Measurements from ENCODE around the gene PIK3C3.
"Not testable (repeated sequence)": the region's sequence is repeated elsewhere in the genome, so short reads cannot be mapped to it uniquely, and the experiment has no call there.

PIK3C3 gene

DNA sequence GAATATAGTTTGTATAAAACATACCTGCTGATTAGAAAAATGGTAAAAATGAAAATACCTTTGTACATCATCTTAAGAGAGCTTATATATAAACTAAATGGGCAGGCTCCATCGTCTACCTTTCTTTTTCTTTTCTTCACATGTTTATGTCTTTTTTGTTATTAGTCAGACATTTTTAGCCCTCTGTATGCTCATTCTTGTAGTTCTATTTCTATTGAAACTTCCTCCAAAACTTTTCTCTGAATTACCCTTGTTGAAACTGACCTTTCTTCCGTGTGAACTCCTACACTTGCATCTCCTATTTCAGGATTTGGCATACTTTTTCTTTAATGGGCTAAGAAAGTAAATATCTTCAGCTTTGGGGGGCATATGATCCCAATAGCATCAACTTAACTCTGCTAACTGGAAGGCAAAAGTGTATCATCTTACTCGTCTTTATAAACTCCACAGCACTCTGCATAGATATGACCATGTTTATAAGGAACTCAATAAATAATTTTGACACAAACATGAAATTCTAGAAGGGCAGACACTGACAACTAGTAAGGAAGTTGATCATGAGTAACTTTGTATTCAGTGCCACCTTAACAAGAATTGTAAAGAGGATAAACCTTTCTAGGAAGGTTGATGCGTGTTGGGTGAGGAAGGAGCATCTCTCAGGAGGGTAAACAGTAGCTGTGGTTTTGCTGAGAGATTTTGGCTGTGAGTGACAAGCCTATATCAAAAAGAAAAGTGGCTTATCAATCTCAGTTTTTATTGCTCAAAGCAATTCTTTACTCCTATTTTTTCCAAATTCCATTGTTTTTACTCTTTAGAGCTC lies 127.6 kb downstream of the PIK3C3 start:
- DNase-seq, result no peak

- no peak for DNase-seq
Observed at GRCh38 chr18:42086288-42086687, 131.3 kb downstream of the PIK3C3 start.

GRCh38 chr18:42087235-42087634 lies 132.2 kb downstream of the PIK3C3 start:
- DNase-seq, result no peak

DNA sequence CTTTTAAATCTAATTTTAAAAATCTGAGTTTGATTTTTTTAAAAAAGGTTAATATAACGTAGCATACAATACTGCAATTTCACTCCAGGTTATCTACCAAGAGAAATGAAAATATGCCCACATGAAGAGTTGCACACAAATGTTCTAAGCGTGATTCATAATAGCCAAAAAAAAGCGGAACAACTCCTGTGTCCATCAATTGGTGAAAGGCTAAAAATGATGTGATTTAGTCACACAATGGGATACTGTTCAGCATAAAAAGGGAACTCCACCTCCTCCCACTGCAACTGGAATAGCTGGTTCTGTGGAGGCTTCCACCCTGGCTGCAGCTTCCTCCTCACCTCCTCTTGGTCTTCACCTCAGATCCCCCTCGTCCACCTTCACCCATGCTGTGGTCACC lies 132.8 kb downstream of the PIK3C3 start:
- DNase-seq, result no peak

GRCh38 chr18:42092848-42093247 lies 137.8 kb downstream of the PIK3C3 start:
- DNase-seq, result no peak

- DNase-seq, result no peak
Observed at GRCh38 chr18:42094875-42095274, 139.8 kb downstream of the PIK3C3 start.

GRCh38 chr18:42095732-42096377 lies 140.8 kb downstream of the PIK3C3 start:
- no peak for DNase-seq

- no peak for DNase-seq
Observed at GRCh38 chr18:42100248-42100647, 145.2 kb downstream of the PIK3C3 start.

- no peak for DNase-seq
Observed at GRCh38 chr18:42100911-42101310, 145.9 kb downstream of the PIK3C3 start.

GRCh38 chr18:42105394-42105793 lies 150.4 kb downstream of the PIK3C3 start:
- DNase-seq, result no peak

DNA sequence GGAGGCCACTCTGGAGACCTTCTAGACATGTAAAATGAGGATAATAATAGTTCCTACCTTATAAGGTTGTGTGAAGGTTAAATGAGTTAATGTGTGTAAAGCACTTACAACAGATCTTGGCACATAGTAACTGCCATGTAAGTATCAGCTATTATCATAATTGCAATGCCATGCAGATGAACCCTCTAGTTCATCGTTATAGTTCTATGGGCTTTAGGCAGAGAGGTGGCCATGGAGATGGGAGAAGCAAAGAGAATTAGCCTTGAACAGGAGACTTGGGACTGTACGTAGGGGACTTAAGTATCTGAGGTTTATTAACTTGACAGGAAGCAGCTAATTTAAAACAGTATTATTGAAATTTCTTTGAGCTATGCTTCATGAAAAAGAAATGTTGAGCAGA lies 151.8 kb downstream of the PIK3C3 start:
- no peak for DNase-seq

DNA sequence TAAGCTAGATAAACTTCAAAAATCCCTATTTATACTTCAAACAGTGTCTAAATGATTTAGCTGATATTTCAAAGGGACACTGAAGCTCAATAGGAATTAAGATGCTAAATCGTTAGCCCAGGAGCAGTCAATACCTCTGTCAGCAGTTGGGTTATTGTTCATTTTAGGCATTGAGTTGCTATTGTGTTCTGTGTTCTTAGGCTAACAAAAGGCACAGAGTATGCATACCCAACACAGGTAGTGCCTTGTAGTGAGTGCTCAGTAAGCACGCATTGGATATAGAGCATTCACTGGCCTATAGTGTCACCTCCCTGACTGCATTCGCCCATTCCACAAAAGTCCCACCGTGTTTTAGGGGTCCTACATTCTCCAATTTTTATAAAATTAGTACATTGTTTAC lies 152.3 kb downstream of the PIK3C3 start:
- DNase-seq, result no peak

DNA sequence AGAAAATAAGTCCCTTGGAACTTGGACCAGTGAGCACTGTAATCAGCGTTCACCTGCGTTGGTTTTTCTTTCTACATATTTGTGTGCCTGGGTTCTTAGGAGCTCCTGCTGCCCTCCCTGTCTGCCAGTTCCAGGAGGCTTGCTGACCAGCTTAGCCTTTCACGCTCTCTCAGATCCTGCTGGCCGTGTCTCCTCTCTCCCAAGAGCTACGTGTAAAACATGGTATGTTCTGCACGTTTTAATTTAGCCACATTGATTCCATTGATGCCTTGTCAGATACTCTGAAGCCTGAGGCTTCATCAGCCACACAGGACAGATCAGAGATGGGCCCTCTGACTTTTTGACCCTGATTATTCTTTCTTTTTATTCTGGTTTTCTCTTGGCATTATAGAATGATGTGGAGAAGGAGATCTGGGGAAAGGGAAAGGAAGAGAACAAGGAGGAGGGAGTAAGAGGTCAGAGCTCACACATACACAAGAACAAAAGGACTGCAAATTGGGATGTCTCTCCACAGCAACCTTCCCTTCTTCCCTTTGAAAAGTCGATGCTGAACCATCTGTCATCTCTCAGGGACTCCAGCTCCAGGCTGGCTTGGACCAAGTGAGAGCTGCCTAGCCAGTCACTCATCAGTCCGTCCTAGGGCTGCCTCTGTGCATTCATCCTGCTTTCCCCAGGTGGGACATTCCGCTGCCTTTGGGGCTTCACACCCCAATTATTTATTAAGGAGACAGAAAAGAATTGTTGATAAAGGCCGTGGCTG lies 152.8 kb downstream of the PIK3C3 start:
- DNase-seq, result no peak

GRCh38 chr18:42112147-42112546 lies 157.1 kb downstream of the PIK3C3 start:
- not testable (repeated sequence) for DNase-seq

DNA sequence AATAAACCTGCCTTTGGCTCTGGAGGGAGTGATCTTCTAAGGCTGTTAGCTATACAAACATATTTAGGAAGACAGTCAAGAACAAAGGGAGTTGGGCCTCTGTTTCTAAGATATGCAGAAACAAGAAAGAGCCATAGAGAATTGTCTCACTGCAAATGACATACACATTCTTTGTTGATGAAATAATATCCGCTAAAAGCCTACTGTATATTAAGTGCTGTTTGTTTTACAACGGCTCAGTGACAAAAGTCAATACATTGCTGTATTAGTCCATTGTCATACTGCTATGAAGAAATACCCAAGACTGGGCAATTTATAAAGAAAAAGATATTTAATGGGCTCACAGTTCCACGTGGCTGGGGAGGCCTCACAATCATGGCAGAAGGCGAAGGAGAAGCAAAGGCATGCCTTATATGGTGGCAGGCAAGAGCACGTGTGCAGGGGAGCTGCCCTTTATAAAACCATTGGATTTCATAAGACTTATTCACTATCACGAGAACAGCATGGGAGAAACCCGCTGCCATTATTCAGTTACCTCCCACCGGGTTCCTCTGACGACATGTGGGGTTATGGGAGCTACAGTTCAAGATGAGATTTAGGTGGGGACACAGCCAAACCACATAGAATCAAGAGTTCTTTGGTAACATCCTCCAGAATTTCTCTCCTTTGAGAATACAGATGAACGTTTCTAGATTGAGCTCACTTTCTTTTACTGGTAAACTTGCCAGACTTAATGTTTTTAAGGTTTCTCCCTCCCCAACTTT lies 157.8 kb downstream of the PIK3C3 start:
- DNase-seq, result no peak

DNA sequence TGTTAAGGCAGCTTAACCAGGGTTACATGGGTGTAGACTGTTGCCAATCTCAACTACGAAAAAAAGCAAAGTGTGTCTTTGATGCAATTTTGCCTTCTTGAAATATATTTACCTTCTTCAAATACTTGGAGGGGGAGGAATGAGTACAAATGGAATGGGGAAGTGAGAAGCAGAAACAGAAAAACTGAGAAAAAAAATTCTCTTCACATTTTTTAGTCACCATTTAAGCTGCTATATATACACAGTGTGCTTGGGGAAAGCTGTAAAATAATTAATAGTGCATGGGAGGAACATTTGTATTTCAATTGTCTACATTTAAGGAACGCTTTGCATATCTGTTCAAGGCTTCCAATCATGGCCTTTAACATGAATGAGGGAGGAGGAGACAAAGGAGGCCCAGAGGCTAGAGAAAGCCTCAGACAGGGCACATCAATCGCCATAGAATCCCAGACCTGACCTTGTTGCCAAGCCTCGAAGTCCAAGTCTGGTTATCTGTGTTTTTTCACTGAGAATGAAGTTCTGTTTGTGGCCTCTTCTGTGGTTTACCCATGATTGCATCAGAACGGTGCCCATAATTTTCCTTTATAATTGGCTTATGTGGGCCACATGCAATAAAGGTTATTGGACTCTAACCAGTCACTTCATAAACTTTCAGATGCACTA lies 158.6 kb downstream of the PIK3C3 start:
- DNase-seq, result no peak

DNA sequence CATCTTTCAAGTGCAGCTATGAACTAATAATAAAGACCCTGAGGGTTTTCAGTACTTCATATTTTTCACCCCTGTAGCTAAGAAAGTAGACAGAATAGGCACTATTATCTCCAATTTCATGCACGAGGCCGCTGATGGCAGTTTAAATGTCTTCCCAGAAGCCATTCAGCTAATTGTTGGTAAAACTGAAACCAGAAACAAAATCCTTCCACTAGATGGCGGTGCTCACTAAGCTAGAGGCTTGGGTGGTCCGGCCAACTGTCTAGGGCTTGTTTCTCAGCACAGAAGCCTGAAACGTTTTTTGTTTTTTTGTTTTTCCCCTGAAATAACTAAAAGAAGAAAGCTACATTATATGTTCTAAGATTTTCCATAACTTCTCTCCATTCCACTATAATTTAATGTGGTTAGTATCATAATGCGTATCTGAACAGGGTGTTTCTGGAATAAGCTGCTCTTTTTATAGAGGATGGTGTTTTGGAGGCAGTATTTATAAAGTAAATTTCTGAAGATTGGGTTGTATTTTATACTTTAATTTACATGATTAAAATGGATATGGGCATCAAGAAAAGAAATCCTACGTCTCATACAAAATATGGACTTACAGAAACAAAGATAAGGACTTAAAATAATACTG lies 159.4 kb downstream of the PIK3C3 start:
- DNase-seq, result peak; percentile 70

DNA sequence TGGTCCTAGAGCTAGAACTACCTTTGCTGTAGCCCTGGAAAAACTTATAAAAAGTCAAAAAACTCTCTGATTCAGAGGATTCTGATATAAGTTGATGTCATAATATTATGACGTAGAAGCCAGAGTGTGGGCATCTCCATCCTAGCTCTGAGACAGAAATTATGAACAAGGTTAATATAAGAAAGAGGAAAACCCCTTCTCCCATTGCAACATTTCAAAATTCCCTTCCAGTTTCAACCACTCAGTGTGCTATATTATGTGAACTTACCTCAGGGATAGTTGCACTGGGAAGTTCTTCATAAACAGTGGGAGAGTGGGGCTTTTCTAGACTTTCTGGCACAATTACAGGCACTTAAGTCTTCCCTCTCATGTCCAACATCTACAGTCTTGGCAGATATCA lies 171.6 kb downstream of the PIK3C3 start:
- DNase-seq, result no peak

DNA sequence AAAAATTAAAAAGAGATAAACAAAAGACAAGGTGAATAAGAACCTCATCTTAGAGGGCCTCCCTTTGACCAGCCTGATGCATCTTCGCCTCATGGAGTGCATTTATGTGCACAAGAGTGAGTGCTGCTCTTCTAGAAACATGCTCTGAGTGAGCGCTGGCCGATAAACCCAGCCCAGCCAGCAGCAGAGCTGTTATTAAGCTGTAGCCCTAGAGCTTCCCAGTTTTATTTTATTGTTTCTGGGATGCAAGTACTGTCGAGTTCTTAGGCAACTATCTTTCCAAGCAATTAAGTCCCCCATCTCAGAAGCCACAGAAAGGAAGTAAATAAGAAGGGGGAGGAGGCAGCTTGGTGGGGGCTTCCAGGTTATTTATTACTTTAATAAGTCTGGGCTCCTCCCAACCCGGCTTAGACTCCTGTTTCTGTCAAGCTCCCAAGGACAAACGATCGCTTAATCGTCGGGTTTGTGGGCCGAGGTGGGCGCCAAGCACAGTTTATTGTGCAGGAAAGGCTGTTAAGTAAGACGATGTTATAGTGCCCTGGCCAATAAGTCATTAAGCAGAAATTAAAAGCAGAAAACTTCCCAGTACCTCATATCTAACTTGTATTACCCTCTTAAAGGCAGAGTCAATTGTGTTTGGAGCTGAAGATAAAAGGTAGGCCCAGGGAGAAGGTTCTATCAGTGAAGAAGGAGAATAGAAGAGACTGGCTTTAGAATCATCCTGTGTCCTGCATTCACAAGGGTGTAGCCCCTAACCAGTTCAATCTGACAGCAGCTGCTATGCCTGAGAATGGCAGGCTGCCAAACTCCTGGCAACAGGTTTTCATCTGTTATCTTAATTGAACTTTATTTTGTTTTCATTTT lies 176.3 kb downstream of the PIK3C3 start:
- DNase-seq, result no peak

GRCh38 chr18:42131930-42132244 lies 176.9 kb downstream of the PIK3C3 start:
- DNase-seq, result no peak
